ENCODE measurements around the gene GOLGA1. TPM values are rescaled to one million over a fixed set of nuclear protein-coding genes. Genes with fewer than 3 reads are reported as not detected.
"Not testable (repeated sequence)": the region's sequence is repeated elsewhere in the genome, so short reads cannot be mapped to it uniquely, and the experiment has no call there.

Gene GOLGA1
- total RNA-seq, 2 experiments from 2014 or later = 19.0 to 19.2 TPM

DNA sequence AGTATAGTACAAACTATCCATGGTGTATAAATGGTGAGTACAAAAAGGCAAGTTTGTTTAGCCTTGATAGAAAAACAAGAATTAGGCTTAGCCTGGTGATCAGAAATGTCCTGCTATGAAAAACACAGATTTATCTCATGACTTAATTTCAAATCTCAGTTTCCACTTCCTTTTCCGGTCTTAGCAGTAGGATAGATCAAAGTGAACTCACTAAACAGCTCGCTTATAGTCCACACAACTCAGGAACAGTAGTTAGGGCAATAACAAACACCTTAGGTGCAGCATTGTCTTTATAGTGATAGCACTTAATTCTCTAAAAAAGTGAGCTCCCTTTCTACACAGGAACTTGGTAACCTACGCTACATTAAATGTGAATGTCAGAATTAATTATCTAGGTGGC, 11.4 kb downstream of the GOLGA1 start:
- ChIA-PET POLR2A (interaction anchor here (0.7 to 1.2 kb wide), 2 partner anchors 9 to 10 kb away, joined by 3 to 5 read pairs; no protein-coding TSS in a partner anchor), CTCF (ENCODE audit: unreplicated experiment) (no interaction called here)
- H3K4me3 ChIP-seq (ENCODE audit: low read depth, low read length, poor library complexity, severe bottlenecking) = no peak overlapping the region
- no peak overlapping the region for H3K4me2 ChIP-seq (ENCODE audit: low read length)
- intact Hi-C loops (cut with micrococcal nuclease; ENCODE audit: unreplicated experiment) = no loop called here
- no TSS peak for BruUV-seq (replicated peaks)
- TF ChIP-seq EZH2phosphoT487 (IDR thresholded peaks at IDR 0.05; ENCODE audit: borderline replicate concordance, low read depth, low read length) = no peak
- TF ChIP-seq, protein P1, sequence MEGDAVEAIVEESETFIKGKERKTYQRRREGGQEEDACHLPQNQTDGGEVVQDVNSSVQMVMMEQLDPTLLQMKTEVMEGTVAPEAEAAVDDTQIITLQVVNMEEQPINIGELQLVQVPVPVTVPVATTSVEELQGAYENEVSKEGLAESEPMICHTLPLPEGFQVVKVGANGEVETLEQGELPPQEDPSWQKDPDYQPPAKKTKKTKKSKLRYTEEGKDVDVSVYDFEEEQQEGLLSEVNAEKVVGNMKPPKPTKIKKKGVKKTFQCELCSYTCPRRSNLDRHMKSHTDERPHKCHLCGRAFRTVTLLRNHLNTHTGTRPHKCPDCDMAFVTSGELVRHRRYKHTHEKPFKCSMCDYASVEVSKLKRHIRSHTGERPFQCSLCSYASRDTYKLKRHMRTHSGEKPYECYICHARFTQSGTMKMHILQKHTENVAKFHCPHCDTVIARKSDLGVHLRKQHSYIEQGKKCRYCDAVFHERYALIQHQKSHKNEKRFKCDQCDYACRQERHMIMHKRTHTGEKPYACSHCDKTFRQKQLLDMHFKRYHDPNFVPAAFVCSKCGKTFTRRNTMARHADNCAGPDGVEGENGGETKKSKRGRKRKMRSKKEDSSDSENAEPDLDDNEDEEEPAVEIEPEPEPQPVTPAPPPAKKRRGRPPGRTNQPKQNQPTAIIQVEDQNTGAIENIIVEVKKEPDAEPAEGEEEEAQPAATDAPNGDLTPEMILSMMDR (conservative IDR thresholded peaks at IDR 0.05; ENCODE audit: low read length) = no peak
- no peaks in the 10 kb centered on the region for H3K9me3 ChIP-seq (ENCODE audit: low read length)
- H3K36me3 ChIP-seq (ENCODE audit: insufficient read depth, low read length) = peaks cover 88% of the 10 kb centered on the region
- no peaks in the 10 kb centered on the region for H3K79me2 ChIP-seq (ENCODE audit: insufficient read depth, low read depth, low read length)
- no peak for DNase-seq (ENCODE audit: low spot score)
- H3K9me2 ChIP-seq (ENCODE audit: insufficient read depth, low read length) = no peaks in the 10 kb centered on the region
- H4K20me1 ChIP-seq (ENCODE audit: insufficient read depth, low read length) = no peaks in the 10 kb centered on the region
- no peak overlapping the region for H2AFZ ChIP-seq (ENCODE audit: low read length)
- H3K27ac ChIP-seq (ENCODE audit: low read depth, low read length, poor library complexity, severe bottlenecking) = no peak overlapping the region
- peaks cover 10% of the 10 kb centered on the region for H3K4me1 ChIP-seq (ENCODE audit: insufficient read depth, low read length, poor library complexity, severe bottlenecking)

DNA sequence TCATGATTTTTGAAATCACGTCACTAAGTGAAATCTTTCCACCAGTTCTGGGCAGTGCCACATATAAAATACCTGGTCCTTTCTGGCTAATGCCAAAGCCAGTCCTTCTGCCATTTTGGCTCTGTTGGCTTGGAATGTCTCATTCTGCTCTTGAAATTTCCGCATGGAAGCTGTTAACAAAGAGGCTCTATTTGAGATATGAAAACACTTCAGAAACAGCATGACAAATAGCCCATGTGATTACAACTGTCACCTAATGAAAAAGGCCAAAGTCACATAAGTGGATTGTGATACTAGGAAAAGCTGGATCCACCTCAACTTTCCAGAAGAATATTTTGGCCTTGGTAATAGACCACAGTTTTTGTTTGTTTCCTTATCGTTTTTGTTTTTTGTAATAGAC, 12.8 kb downstream of the GOLGA1 start:
- DNase-seq (ENCODE audit: low spot score) = no peak
- no TSS peak for BruUV-seq (replicated peaks)
- H4K20me1 ChIP-seq (ENCODE audit: insufficient read depth, low read length) = no peaks in the 10 kb centered on the region
- H2AFZ ChIP-seq (ENCODE audit: low read length) = no peak overlapping the region
- peaks cover 82% of the 10 kb centered on the region for H3K36me3 ChIP-seq (ENCODE audit: insufficient read depth, low read length)
- CTCF ChIA-PET (ENCODE audit: unreplicated experiment) = no interaction called here
- H3K4me2 ChIP-seq (ENCODE audit: low read length) = no peak overlapping the region
- TF ChIP-seq EZH2phosphoT487 (IDR thresholded peaks at IDR 0.05; ENCODE audit: borderline replicate concordance, low read depth, low read length) = no peak
- TF ChIP-seq, protein P1 (conservative IDR thresholded peaks at IDR 0.05; ENCODE audit: low read length) = no peak
- H3K9me2 ChIP-seq (ENCODE audit: insufficient read depth, low read length) = no peaks in the 10 kb centered on the region
- no peaks in the 10 kb centered on the region for H3K9me3 ChIP-seq (ENCODE audit: low read length)
- no peaks in the 10 kb centered on the region for H3K79me2 ChIP-seq (ENCODE audit: insufficient read depth, low read depth, low read length)
- intact Hi-C loops (cut with micrococcal nuclease; ENCODE audit: unreplicated experiment) = no loop called here
- H3K27ac ChIP-seq (ENCODE audit: low read depth, low read length, poor library complexity, severe bottlenecking) = no peak overlapping the region
- POLR2A ChIA-PET = interaction anchor here (1.2 kb wide), 1 partner anchor 11 kb away, joined by 5 read pairs; no protein-coding TSS in a partner anchor
- H3K4me1 ChIP-seq (ENCODE audit: insufficient read depth, low read length, poor library complexity, severe bottlenecking) = no peaks in the 10 kb centered on the region
- no peak overlapping the region for H3K4me3 ChIP-seq (ENCODE audit: low read depth, low read length, poor library complexity, severe bottlenecking)

DNA sequence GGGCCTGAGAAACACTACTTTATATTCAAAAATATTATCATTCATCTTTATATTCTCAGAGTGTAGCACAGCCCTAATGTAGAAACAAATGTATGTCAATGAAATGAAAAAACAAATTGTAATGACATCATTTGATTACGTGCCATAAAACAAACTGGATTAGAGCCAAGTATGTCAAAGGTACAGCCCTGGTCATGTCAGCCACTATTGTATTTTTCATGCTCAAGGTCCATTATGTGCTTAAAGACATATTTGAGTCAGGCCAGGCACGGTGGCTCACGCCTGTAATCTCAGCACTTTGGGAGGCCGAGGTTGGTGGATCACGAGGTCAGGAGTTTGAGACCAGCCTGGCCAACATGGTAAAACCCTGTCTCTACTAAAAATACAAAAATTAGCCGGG, 20.5 kb downstream of the GOLGA1 start:
- H2AFZ ChIP-seq (ENCODE audit: low read length); POLR2A ChIA-PET; intact Hi-C loops (cut with micrococcal nuclease; ENCODE audit: unreplicated experiment); H4K20me1 ChIP-seq (ENCODE audit: insufficient read depth, low read length); DNase-seq (ENCODE audit: low spot score); H3K9me3 ChIP-seq (ENCODE audit: low read length); CTCF ChIA-PET (ENCODE audit: unreplicated experiment); H3K79me2 ChIP-seq (ENCODE audit: insufficient read depth, low read depth, low read length); BruUV-seq (replicated peaks); H3K27ac ChIP-seq (ENCODE audit: low read depth, low read length, poor library complexity, severe bottlenecking); H3K4me3 ChIP-seq (ENCODE audit: low read depth, low read length, poor library complexity, severe bottlenecking); H3K4me1 ChIP-seq (ENCODE audit: insufficient read depth, low read length, poor library complexity, severe bottlenecking); H3K9me2 ChIP-seq (ENCODE audit: insufficient read depth, low read length); H3K4me2 ChIP-seq (ENCODE audit: low read length): not testable (repeated sequence)
- H3K36me3 ChIP-seq (ENCODE audit: insufficient read depth, low read length) = peaks cover 64% of the 10 kb centered on the region
